Measurements from ENCODE around the gene DUSP1. TPM values are rescaled to one million over a fixed set of nuclear protein-coding genes. Genes with fewer than 3 reads are reported as not detected.

Gene DUSP1
- total RNA-seq, 2 donors from 2014 or later: 9.2 to 11.0 TPM

DNA sequence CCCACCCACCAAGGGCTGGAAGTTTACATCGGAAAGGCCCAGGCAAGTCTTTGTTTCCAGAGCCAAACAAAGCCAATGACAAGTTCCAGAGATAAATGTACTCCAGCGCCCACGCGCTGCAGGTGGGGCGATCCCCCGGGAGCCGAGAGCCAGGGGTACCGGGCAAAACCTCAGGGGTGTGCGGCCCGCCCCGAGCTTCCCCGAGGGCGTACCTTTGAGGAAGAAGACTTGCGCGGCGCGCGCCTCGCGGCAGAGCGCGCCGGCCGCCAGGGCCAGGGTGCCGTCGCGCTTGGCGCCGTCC, 671 bp downstream of the DUSP1 start:
- H3K27me3 ChIP-seq (ENCODE audit: control insufficient read depth, insufficient read depth, low read length, poor library complexity, severe bottlenecking): no peaks in the 10 kb centered on the region
- no peak for TF ChIP-seq CTCF (conservative IDR thresholded peaks at IDR 0.05)
- peak overlapping the region; percentile 78 for H3K27ac Mint-ChIP-seq
- peak overlapping the region; percentile 93 for H3K4me3 ChIP-seq (ENCODE audit: low read length)
- peaks cover 22% of the 10 kb centered on the region for H3K36me3 ChIP-seq (ENCODE audit: control insufficient read depth, insufficient read depth, low read length)
- peaks cover 20% of the 10 kb centered on the region for H3K4me1 Mint-ChIP-seq
- peak overlapping the region; percentile 82 for H3K4me3 Mint-ChIP-seq
- peak overlapping the region; percentile 98 for H3K9ac ChIP-seq (ENCODE audit: extremely low read depth, low read length, poor library complexity, severe bottlenecking)
- no peaks in the 10 kb centered on the region for H3K9me3 Mint-ChIP-seq
- peaks cover 4% of the 10 kb centered on the region for H3K4me1 ChIP-seq (ENCODE audit: control insufficient read depth, insufficient read depth, low read length)
- H3K27ac ChIP-seq (ENCODE audit: low read depth, low read length): peak overlapping the region; percentile 91
- no peaks in the 10 kb centered on the region for H3K9me3 ChIP-seq (ENCODE audit: control insufficient read depth, low read length)
- WGBS, 2 experiments (ENCODE audit: insufficient coverage in 1 of 2, insufficient read length in 1 of 2): 0% methylated on average over 10 to 29 of the region's 29 CpGs
- DNase-seq: no peak
- H3K36me3 Mint-ChIP-seq (ENCODE audit: low read depth): peaks cover 20% of the 10 kb centered on the region
- H3K27me3 Mint-ChIP-seq (ENCODE audit: insufficient read depth): peaks cover 22% of the 10 kb centered on the region

DNA sequence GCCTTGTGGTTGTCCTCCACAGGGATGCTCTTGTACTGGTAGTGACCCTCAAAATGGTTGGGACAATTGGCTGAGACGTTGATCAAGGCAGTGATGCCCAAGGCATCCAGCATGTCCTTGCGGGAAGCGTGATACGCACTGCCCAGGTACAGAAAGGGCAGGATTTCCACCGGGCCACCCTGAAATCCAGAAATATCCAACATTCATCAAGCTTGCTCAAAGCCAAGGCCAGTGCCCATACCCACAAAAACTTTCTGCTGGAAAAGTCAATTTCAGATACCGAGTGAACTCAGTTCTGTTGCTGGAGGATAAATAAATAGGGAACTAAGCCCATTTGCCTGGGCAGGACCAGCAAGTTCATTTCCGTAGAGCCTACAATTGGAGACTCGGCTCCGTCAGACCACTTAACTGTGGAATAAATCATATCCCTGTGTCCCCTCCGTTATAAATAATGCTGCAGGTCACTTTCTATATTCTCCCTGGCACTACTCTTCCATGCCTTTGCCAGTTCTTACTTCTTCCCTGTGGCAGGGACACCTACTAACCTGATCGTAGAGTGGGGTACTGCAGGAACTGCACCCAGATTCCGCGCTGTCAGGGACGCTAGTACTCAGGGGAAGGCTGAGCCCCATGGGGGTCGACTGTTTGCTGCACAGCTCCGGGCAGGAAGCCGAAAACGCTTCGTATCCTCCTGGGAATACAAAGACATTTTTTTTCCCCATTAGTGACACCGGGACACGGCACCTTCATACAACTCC, 1.2 kb downstream of the DUSP1 start:
- H3K4me1 Mint-ChIP-seq: peaks cover 23% of the 10 kb centered on the region
- H3K36me3 ChIP-seq (ENCODE audit: control insufficient read depth, insufficient read depth, low read length): peaks cover 22% of the 10 kb centered on the region
- H3K27me3 ChIP-seq (ENCODE audit: control insufficient read depth, insufficient read depth, low read length, poor library complexity, severe bottlenecking): no peaks in the 10 kb centered on the region
- peak overlapping the region; percentile 78 for H3K27ac Mint-ChIP-seq
- H3K36me3 Mint-ChIP-seq (ENCODE audit: low read depth): peaks cover 20% of the 10 kb centered on the region
- peaks cover 4% of the 10 kb centered on the region for H3K4me1 ChIP-seq (ENCODE audit: control insufficient read depth, insufficient read depth, low read length)
- H3K4me3 ChIP-seq (ENCODE audit: low read length): peak overlapping the region; percentile 93
- no peak overlapping the region for H3K27ac ChIP-seq (ENCODE audit: low read depth, low read length)
- DNase-seq: no peak
- WGBS, 2 experiments (ENCODE audit: insufficient coverage in 1 of 2, insufficient read length in 1 of 2): 40 to 45% methylated on average over 12 to 21 of the region's 21 CpGs
- H3K9ac ChIP-seq (ENCODE audit: extremely low read depth, low read length, poor library complexity, severe bottlenecking): peak overlapping the region; percentile 98
- no peaks in the 10 kb centered on the region for H3K9me3 ChIP-seq (ENCODE audit: control insufficient read depth, low read length)
- H3K27me3 Mint-ChIP-seq (ENCODE audit: insufficient read depth): peaks cover 21% of the 10 kb centered on the region
- H3K9me3 Mint-ChIP-seq: no peaks in the 10 kb centered on the region
- TF ChIP-seq CTCF (conservative IDR thresholded peaks at IDR 0.05): no peak
- H3K4me3 Mint-ChIP-seq: peak overlapping the region; percentile 82

DNA sequence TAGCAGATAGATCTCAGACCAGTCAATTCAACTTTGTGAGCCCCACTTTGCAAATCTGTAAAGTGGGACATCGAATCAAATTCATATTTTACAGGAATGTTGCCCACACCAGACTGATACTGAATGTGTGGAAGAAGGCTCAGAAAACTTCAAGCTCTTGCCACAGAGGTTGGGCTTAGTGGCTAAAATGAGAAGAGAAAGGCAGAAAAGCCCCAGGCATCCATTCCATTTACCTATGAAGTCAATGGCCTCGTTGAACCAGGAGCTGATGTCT, 1.7 kb downstream of the DUSP1 start:
- no peak overlapping the region for H3K27ac Mint-ChIP-seq
- no peak overlapping the region for H3K27ac ChIP-seq (ENCODE audit: low read depth, low read length)
- H3K36me3 ChIP-seq (ENCODE audit: control insufficient read depth, insufficient read depth, low read length): peaks cover 22% of the 10 kb centered on the region
- H3K9me3 ChIP-seq (ENCODE audit: control insufficient read depth, low read length): no peaks in the 10 kb centered on the region
- no peak for DNase-seq
- peaks cover 17% of the 10 kb centered on the region for H3K27me3 Mint-ChIP-seq (ENCODE audit: insufficient read depth)
- peak overlapping the region; percentile 98 for H3K9ac ChIP-seq (ENCODE audit: extremely low read depth, low read length, poor library complexity, severe bottlenecking)
- H3K9me3 Mint-ChIP-seq: no peaks in the 10 kb centered on the region
- H3K27me3 ChIP-seq (ENCODE audit: control insufficient read depth, insufficient read depth, low read length, poor library complexity, severe bottlenecking): no peaks in the 10 kb centered on the region
- H3K4me3 Mint-ChIP-seq: peak overlapping the region; percentile 82
- H3K4me3 ChIP-seq (ENCODE audit: low read length): peak overlapping the region; percentile 93
- no peak for TF ChIP-seq CTCF (conservative IDR thresholded peaks at IDR 0.05)
- H3K4me1 ChIP-seq (ENCODE audit: control insufficient read depth, insufficient read depth, low read length): peaks cover 7% of the 10 kb centered on the region
- peaks cover 27% of the 10 kb centered on the region for H3K4me1 Mint-ChIP-seq
- WGBS, 2 experiments (ENCODE audit: insufficient coverage in 1 of 2, insufficient read length in 1 of 2): 83 to 94% methylated on average over 1 to 2 of the region's 2 CpGs
- H3K36me3 Mint-ChIP-seq (ENCODE audit: low read depth): peaks cover 20% of the 10 kb centered on the region
